ENCODE measurements around the gene USP19.

The USP19 gene

GRCh38 chr3:49132437-49133225, 12.0 kb upstream of the USP19 start, which contains the start of gene LAMB2:
Gene LAMB2, minus strand, starts transcription at chr3:49133050. Its CDS starts 183 bp downstream, at chr3:49132867.
- peak; percentile 90 for DNase-seq (ENCODE audit: low spot score)

GRCh38 chr3:49132073-49132436, 11.4 kb upstream of the USP19 start:
- no peak for DNase-seq (ENCODE audit: low spot score)

- no peak for DNase-seq (ENCODE audit: low spot score)
These were observed 11.0 kb upstream of the USP19 start for GRCh38 chr3:49131576-49131975.

- no peak for DNase-seq (ENCODE audit: low spot score)
These were observed 10.4 kb upstream of the USP19 start for GRCh38 chr3:49131040-49131439.

- DNase-seq (ENCODE audit: low spot score) = no peak
These were observed 4.5 kb upstream of the USP19 start for GRCh38 chr3:49124991-49125670.

- no peak for DNase-seq (ENCODE audit: low spot score)
These were observed 3.6 kb upstream of the USP19 start for GRCh38 chr3:49124203-49124602.

GRCh38 chr3:49123687-49124086, 3.1 kb upstream of the USP19 start:
- no peak for DNase-seq (ENCODE audit: low spot score)

- DNase-seq (ENCODE audit: low spot score) = no peak
These were observed 2.4 kb upstream of the USP19 start for GRCh38 chr3:49122886-49123545.

GRCh38 chr3:49122451-49122850, 1.8 kb upstream of the USP19 start:
- no peak for DNase-seq (ENCODE audit: low spot score)

- DNase-seq (ENCODE audit: low spot score) = no peak
These were observed 1.4 kb upstream of the USP19 start for GRCh38 chr3:49122022-49122421.

- DNase-seq (ENCODE audit: low spot score) = no peak
These were observed 611 bp upstream of the USP19 start for GRCh38 chr3:49121132-49121736.

GRCh38 chr3:49120096-49120437, 556 bp downstream of the USP19 start:
- DNase-seq (ENCODE audit: low spot score) = no peak

GRCh38 chr3:49119439-49119838, 1.2 kb downstream of the USP19 start:
- DNase-seq (ENCODE audit: low spot score) = no peak

- DNase-seq (ENCODE audit: low spot score) = no peak
These were observed 1.6 kb downstream of the USP19 start for GRCh38 chr3:49119036-49119435.

GRCh38 chr3:49112262-49112661, 8.4 kb downstream of the USP19 start:
- no peak for DNase-seq (ENCODE audit: low spot score)

- DNase-seq (ENCODE audit: low spot score) = no peak
These were observed 9.3 kb downstream of the USP19 start for GRCh38 chr3:49111347-49111746.

- DNase-seq (ENCODE audit: low spot score) = no peak
These were observed 9.8 kb downstream of the USP19 start for GRCh38 chr3:49110780-49111179.

- DNase-seq (ENCODE audit: low spot score) = no peak
These were observed 12.3 kb downstream of the USP19 start for GRCh38 chr3:49108346-49108745.

- DNase-seq (ENCODE audit: low spot score) = peak; percentile 99
These were observed 16.0 kb downstream of the USP19 start, which contains the start of gene QARS1 for GRCh38 chr3:49104427-49105291. Gene QARS1, minus strand, starts transcription at chr3:49104757. Its CDS starts 24 bp downstream, at chr3:49104733.

GRCh38 chr3:49104052-49104426, 16.6 kb downstream of the USP19 start:
- no peak for DNase-seq (ENCODE audit: low spot score)

GRCh38 chr3:49100046-49100615, 20.5 kb downstream of the USP19 start:
- DNase-seq (ENCODE audit: low spot score) = no peak
